T-helper 2 cell (primary cell): ENCODE measurements around the gene CEACAM4.
"Not testable (repeated sequence)": the region's sequence is repeated elsewhere in the genome, so short reads cannot be mapped to it uniquely, and the experiment has no call there.

Source experiments
- DNase-seq, 5 experiments: peaks; one replicate each; pipeline versions ENCODE4 v3.0.0 to v3.0.0-alpha.2; 2012 to 2022

CEACAM4 gene

DNA sequence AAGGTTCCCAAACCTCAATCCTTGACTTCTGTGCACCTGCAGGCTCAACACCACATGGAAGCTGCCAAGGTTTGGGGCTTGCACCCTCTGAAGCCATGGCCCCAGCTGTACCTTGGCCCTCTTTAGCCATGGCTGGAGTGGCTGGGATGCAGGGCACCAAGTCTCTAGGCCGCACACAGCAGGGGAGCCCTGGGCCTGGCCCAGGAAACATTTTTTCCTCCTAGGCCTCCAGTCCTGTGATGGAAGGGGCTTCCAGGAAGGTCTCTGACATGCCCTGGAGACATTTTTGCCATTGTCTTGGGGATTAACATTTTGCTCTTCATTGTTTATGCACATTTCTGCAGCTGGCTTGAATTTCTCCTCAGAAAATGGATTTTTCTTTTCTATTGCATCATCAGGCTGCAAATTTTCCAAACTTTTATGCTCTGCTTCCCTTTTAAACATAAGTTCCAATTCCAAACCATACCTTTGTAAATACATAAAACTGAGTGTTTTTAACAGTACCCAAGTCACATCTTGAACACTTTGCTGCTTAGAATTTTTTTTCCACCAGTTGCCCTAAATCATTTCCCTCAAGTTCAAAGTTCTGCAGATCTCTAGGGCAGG is 44.2 kb downstream of the CEACAM4 start:
- not testable (repeated sequence) for DNase-seq

GRCh38 chr19:41581068-41581467 is 45.8 kb downstream of the CEACAM4 start:
- not testable (repeated sequence) for DNase-seq

DNA sequence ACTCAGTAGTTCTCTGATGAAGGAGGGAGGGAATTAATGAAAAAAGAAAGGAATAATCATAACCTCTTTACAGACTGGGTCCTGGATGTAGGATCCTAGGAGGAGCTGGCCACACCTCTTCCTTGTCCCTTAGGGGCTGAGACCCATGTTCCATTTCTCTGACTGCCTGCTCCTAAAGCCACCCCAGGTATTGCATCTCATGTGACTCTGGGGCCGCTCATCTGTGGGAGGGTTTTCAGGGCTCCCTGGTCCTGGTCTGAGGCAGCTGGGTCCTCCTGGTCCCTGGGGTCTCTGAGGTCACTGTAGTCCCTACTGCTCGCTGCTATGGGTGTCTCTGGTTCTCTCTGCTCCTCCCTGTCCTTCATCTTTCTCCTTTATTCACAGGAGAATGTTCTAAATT is 48.0 kb downstream of the CEACAM4 start:
- no peak for DNase-seq

DNA sequence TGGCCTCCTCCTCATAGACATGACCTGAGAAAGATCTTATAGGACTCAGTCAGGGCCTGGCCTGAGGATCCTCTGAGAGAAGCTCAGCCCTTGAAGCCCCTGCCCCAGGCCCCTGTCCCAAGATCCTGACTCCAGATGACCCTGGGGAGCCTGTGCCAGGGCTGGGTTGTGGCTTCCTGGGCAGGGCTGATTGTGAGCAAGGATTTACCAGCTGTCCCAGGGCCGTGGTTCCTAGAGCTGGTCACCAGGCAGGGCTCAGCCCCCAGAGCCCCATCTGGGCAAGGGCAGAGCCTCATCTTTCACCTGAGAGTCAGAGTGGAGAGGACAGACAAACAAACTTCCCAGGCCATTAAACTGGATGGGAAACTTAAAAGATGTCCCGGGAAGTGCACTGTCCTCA is 49.0 kb downstream of the CEACAM4 start:
- DNase-seq, result no peak

GRCh38 chr19:41577144-41577830 is 49.6 kb downstream of the CEACAM4 start:
- DNase-seq, result no peak

GRCh38 chr19:41575998-41576397 is 50.9 kb downstream of the CEACAM4 start, which contains the start of gene CEACAM21:
Gene CEACAM21, plus strand, starts transcription at chr19:41576166. Its CDS starts 109 bp downstream, at chr19:41576275.
- peak in 3 of 5 experiments; percentile 19 to 65 (median 30) for DNase-seq

DNA sequence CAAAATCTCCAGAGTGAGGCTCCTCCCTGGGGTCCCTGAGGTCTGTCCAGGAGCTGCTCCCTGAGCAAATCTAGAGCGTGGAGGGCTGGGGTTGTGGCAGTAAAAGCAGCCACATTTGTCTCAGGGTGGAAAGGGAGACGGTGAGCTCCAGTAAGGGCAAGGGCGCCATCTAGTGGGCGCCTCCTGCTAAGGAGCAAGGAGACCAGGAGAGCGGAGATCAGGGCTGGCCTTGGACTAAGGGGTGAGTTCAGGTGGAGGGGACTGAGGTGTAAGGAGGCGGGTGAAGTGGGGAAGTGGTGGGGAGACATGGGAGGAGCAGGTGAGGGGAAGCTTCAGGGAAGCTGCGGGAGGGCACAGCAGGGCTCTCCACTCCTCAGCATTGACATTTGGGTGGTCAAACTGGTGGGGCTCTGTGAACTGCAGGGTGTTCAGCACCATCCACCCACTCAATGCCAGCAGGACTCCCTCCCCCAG is 56.2 kb downstream of the CEACAM4 start:
- peak; percentile 67 to 82 (median 78) for DNase-seq

GRCh38 chr19:41570179-41570578 is 56.7 kb downstream of the CEACAM4 start:
- no peak for DNase-seq

DNA sequence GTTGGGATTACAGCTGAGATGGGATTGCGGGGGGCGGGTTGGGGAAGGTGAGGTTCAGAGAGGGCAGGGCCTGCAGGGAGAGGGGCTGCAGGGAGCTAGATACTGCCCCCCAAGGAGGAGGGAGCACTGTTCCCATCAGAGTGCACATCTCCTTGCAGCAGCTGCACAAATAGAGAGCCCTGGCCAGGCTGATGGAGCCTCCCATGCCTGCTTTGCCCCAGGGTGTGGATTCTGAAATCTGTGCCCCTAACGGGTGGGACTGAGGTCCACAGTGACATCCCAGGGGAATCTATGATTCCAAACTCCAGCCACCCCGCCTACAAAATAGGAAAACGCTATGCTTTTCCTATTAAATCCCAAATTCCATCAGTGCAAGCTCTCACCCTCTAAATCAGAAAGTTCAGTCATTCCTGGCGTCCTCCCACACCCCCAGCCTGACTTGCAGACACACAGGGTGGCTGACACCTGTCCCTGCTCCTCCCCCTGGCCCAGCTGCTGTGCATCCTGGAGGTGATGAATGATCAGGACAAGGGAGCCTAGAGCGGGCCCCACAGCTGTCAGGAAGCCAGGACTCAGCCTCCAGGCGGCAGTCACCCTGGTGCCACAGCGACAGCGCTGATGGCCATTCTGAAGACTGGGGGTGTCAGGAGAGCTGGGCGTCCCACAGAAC is 57.3 kb downstream of the CEACAM4 start:
- no peak for DNase-seq
